SH-SY5Y (cell line): ENCODE data around the gene GSG1.

Source experiments
- GATA2 ChIP-seq: IDR thresholded peaks from 2 replicates; pipeline ENCODE4 v1.6.1; 2011; ENCODE audit warnings: mild to moderate bottlenecking, low read depth, low read length
- GATA3 ChIP-seq: IDR thresholded peaks from 2 replicates; pipeline ENCODE4 v1.6.1; 2011; ENCODE audit warnings: low read depth, mild to moderate bottlenecking, low read length, moderate library complexity

GRCh38 chr12:13097491-13098011 is 5.9 kb downstream of the GSG1 start:
- TF ChIP-seq GATA3 (no peak), GATA2 (no peak)
